ENCODE results near the gene KDM3B.

DNA sequence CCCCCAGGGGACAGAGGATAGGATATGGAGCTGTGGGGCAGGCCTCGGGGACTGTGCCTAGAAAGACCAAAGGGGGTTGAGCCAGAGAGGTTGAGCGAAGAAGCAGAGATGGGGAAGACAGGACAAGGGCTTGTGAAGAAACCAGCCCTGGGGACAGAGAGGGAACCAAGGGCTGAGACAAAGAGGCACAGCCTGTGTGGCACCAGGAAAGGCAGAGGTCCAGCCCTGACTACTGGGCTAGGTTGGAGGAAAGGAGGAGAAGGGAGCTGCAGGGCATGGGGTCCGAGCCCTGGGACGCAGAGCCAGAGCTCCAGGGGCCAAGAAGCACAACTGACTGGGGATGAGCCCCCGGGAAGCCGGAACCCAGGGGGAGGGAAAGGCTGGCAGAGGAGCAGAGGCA lies 95.6 kb downstream of the KDM3B start:
- TF ChIP-seq, protein P1, sequence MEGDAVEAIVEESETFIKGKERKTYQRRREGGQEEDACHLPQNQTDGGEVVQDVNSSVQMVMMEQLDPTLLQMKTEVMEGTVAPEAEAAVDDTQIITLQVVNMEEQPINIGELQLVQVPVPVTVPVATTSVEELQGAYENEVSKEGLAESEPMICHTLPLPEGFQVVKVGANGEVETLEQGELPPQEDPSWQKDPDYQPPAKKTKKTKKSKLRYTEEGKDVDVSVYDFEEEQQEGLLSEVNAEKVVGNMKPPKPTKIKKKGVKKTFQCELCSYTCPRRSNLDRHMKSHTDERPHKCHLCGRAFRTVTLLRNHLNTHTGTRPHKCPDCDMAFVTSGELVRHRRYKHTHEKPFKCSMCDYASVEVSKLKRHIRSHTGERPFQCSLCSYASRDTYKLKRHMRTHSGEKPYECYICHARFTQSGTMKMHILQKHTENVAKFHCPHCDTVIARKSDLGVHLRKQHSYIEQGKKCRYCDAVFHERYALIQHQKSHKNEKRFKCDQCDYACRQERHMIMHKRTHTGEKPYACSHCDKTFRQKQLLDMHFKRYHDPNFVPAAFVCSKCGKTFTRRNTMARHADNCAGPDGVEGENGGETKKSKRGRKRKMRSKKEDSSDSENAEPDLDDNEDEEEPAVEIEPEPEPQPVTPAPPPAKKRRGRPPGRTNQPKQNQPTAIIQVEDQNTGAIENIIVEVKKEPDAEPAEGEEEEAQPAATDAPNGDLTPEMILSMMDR (IDR thresholded peaks at IDR 0.05) = no peak
- TF ChIP-seq POLR2A (IDR thresholded peaks at IDR 0.05) = no peak
- no peak for TF ChIP-seq EP300 (IDR thresholded peaks at IDR 0.05)
- TF ChIP-seq POLR2AphosphoS5 (IDR thresholded peaks at IDR 0.05) = no peak

Data from suprapubic skin (tissue), 4 donors.